K562 (cell line): ENCODE results near the gene C4orf54. TPM values are rescaled to one million over a fixed set of nuclear protein-coding genes. Genes with fewer than 3 reads are reported as not detected.
A peak's percentile ranks its signal among the peaks of the same experiment; 100 is the strongest.

Experiments used
- ATAC-seq: fragments of 200-7000 bp; cut with Tn5 transposase; 3 replicates; pipeline ENCODE4 v1.9.1; 2020; ENCODE audit warnings: moderate library complexity
- Bru-seq: library from RNA; stranded (reverse); fragments of 400-500 nt; gene quantifications from one replicate; lab custom pipeline; 2021; lab: Mats Ljungman, UMichigan
- BruChase-seq, 2 experiments: library from RNA; stranded (reverse); fragments of 400-500 nt; gene quantifications; one replicate each; lab custom pipeline; 2021; lab: Mats Ljungman, UMichigan
- BruUV-seq: library from RNA; stranded (reverse); fragments of 400-500 nt; replicated peaks from 2 replicates; lab custom pipeline; 2021; lab: Mats Ljungman, UMichigan
- CTCF ChIA-PET: fragments of 300-600 bp; formaldehyde crosslinking; extraction: SDS; loops from one replicate; lab custom pipeline; 2021; ENCODE audit warnings: low intra/inter-chr PET ratio; lab: Yijun Ruan, JAX
- POLR2A ChIA-PET: fragments of 300-600, 350-650 bp; sonication (Branson Sonifier 250); formaldehyde crosslinking; extraction: SDS; loops from one replicate; lab custom pipeline; 2021; ENCODE audit warnings: antibody characterized with exemption, inconsistent platforms; lab: Yijun Ruan, JAX
- DNase-seq, 4 experiments: peaks; one replicate each; pipeline versions ENCODE4 v3.0.0 to v3.0.0-alpha.2; 2011 to 2018; ENCODE audit warnings: low spot score in 3 of 4, mixed read lengths in 3 of 4; ENCODE audit errors: extremely low read depth in 1 of 4
- FAIRE-seq: peaks from 2 replicates; lab custom pipeline; 2011; peaks lifted over from hg19 to GRCh38; lab: Jason Lieb, UNC
- H2AFZ ChIP-seq: 2 replicates; pipeline ENCODE4 v1.6.0; 2011; ENCODE audit warnings: low read depth, low read length, control low read depth, inconsistent platforms
- H3K27ac ChIP-seq: fragments of 200-600 bp; 3 replicates; pipeline ENCODE4 v1.8.0; 2011; ENCODE audit warnings: low read depth, mild to moderate bottlenecking, control low read depth, inconsistent platforms, low read length, moderate library complexity, mixed read lengths; ENCODE audit errors: extremely low read depth
- H3K27me3 ChIP-seq, 2 experiments: fragments of 300-600 bp in 1 of 2; 2 replicates in 1 of 2; 3 replicates in 1 of 2; pipeline versions ENCODE4 v1.6.0 to v1.8.0; 2011; ENCODE audit warnings: inconsistent platforms in 2 of 2, low read length in 2 of 2, mild to moderate bottlenecking in 1 of 2, mixed read lengths in 1 of 2, moderate library complexity in 1 of 2; ENCODE audit not compliant: control insufficient read depth in 2 of 2, insufficient read depth in 2 of 2
- H3K36me3 ChIP-seq: fragments of 300-600 bp; 3 replicates; pipeline ENCODE4 v1.8.0; 2011; ENCODE audit warnings: mild to moderate bottlenecking, low read length, inconsistent platforms; ENCODE audit not compliant: control insufficient read depth, insufficient read depth
- H3K4me1 ChIP-seq, 2 experiments: fragments of 200-600 bp in 1 of 2; replicated peaks in 1 of 2; 2 replicates in 1 of 2; 3 replicates in 1 of 2; pipeline versions ENCODE4 v1.5.1 to v1.8.0; 2011; ENCODE audit warnings: inconsistent platforms in 2 of 2, low read length in 2 of 2, mild to moderate bottlenecking in 1 of 2, mixed read lengths in 1 of 2, moderate library complexity in 1 of 2; ENCODE audit not compliant: control insufficient read depth in 2 of 2, insufficient read depth in 2 of 2
- H3K4me2 ChIP-seq: 2 replicates; pipeline ENCODE4 v1.6.1; 2011; ENCODE audit warnings: low read length, control low read depth, inconsistent platforms, mixed read lengths; ENCODE audit not compliant: insufficient read depth
- H3K4me3 ChIP-seq: fragments of 200-600 bp; sonication (generic), shearing (Covaris generic); 2 replicates; pipeline ENCODE4 v1.5.1; 2016; ENCODE audit warnings: control low read depth, inconsistent platforms
- H3K79me2 ChIP-seq: fragments of 200-600 bp; 3 replicates; pipeline ENCODE4 v1.8.0; 2011; ENCODE audit warnings: low read length, inconsistent platforms; ENCODE audit not compliant: control insufficient read depth, insufficient read depth
- H3K9ac ChIP-seq, 2 experiments: 2 replicates each; pipeline versions ENCODE4 v1.6.0 to v1.6.1; 2011; ENCODE audit warnings: low read depth in 2 of 2, low read length in 2 of 2, control low read depth in 1 of 2, inconsistent platforms in 1 of 2, mild to moderate bottlenecking in 1 of 2, mixed read lengths in 1 of 2; ENCODE audit not compliant: insufficient read depth in 1 of 2
- H3K9me1 ChIP-seq: one replicate; pipeline ENCODE4 v1.6.0; 2011; ENCODE audit warnings: inconsistent platforms, mild to moderate bottlenecking, low read length, moderate library complexity; ENCODE audit not compliant: control insufficient read depth, insufficient read depth
- H3K9me3 ChIP-seq: replicated peaks from 2 replicates; pipeline ENCODE4 v1.5.1; 2011; ENCODE audit warnings: low read depth, low read length, inconsistent platforms; ENCODE audit not compliant: control insufficient read depth, insufficient read depth
- H4K20me1 ChIP-seq: replicated peaks from 2 replicates; pipeline ENCODE4 v1.6.1; 2011; ENCODE audit warnings: low read length, inconsistent platforms, mixed read lengths; ENCODE audit not compliant: control insufficient read depth, insufficient read depth
- C11orf30 ChIP-seq: fragments of 450-650 bp; IDR thresholded peaks from 2 replicates; pipeline ENCODE4 v1.6.1; 2016; ENCODE audit warnings: low read depth, mild to moderate bottlenecking
- ETV1 ChIP-seq: fragments of 450-650 bp; conservative IDR thresholded peaks from 2 replicates; pipeline ENCODE4 v1.6.1; 2016; ENCODE audit warnings: missing genetic modification characterization, control low read depth, low read depth, missing compliant biosample characterization
- SAFB ChIP-seq: fragments of 200-400 bp; formaldehyde crosslinking; IDR thresholded peaks from 2 replicates; pipeline ENCODE4 v1.6.1; 2017; ENCODE audit warnings: low read depth, low read length, borderline replicate concordance
- TCF7 ChIP-seq: sonication (generic); IDR thresholded peaks from 2 replicates; pipeline ENCODE4 v1.6.1; 2016; ENCODE audit warnings: antibody characterized with exemption, borderline replicate concordance
- ZNF224 ChIP-seq: sonication (generic); formaldehyde crosslinking; IDR thresholded peaks from 2 replicates; pipeline ENCODE4 v1.8.0; 2022; ENCODE audit warnings: mild to moderate bottlenecking, missing genetic modification reagents
- WGBS: fragments of 100-300 bp; shearing (Covaris generic); methylation state at CpG from one replicate; pipeline ENCODE4 v1.1.6; 2016; ENCODE audit warnings: low coverage, mixed read lengths; ENCODE audit not compliant: insufficient coverage; ENCODE audit errors: missing lambda C conversion rate; 5-methylcytosine and 5-hydroxymethylcytosine counted together
- in situ Hi-C: fragments of 300-500 bp; cut with MboI; formaldehyde crosslinking; loops from 4 replicates; pipeline ENCODE4 v1.15.0; 2018; ENCODE audit warnings: inconsistent platforms, mixed read lengths
- intact Hi-C: fragments of 100-400 bp; cut with micrococcal nuclease; formaldehyde crosslinking; loops from 2 replicates; pipeline ENCODE4 v1.14.2; 2022
- long read RNA-seq, 3 experiments: library from polyadenylated mRNA in 2 of 3; library from RNA in 1 of 3; unstranded in 2 of 3; stranded (forward) in 1 of 3; transcript quantifications; one replicate each; pipeline ENCODE4 v2.0.0, GENCODE V29; 2019 to 2022
- polyA minus RNA-seq, 3 experiments: library from RNA; depleted of rRNA, polyadenylated mRNA; stranded (reverse); fragments of >200 nt; gene quantifications; 2 replicates each; pipeline ENCODE4 v1.2.3, GENCODE V29; 2011
- polyA plus RNA-seq, 8 experiments: library from polyadenylated mRNA; depleted of rRNA in 4 of 8; stranded (reverse) in 5 of 8; unstranded in 3 of 8; fragments of >200 nt; fragmentation: Nextera tagmentation in 2 of 8; fragmentation: Illumina TruSeq in 1 of 8; extraction: Ambion mirVana in 2 of 8; extraction: Trizol in 1 of 8; gene quantifications; 2 replicates each; pipeline versions ENCODE4 v1.2.1 to v1.2.3, GENCODE V29; 2011 to 2014; ENCODE audit warnings: inconsistent platforms in 1 of 8, missing spikeins in 1 of 8
- total RNA-seq, 7 experiments: library from RNA; depleted of rRNA in 6 of 7; stranded (reverse); fragments of >200 nt in 6 of 7; fragmentation: Illumina TruSeq in 2 of 7; extraction: Trizol in 2 of 7; gene quantifications; 2 replicates each; pipeline versions ENCODE4 v1.2.1 to v1.2.3, GENCODE V29; 2011 to 2021; ENCODE audit warnings: low replicate concordance in 1 of 7

The C4orf54 gene
- total RNA-seq (2011; cell fraction: chromatin; rRNA removed; ENCODE audit: low replicate concordance): not detected in 2 replicates
- not detected in 2 replicates for total RNA-seq (2011; cell fraction: nucleolus; rRNA removed)
- not detected in 2 replicates for total RNA-seq (2011; cell fraction: nucleoplasm; rRNA removed)
- not detected in 2 replicates for total RNA-seq (2014; rRNA removed)
- total RNA-seq (2014; rRNA removed; fragmentation: Illumina TruSeq; extraction: Trizol): not detected in 2 replicates
- total RNA-seq (2015; rRNA removed; fragmentation: Illumina TruSeq; extraction: Trizol): not detected in 2 replicates
- total RNA-seq (2021): not detected in 2 replicates
- polyA plus RNA-seq (2011; rRNA removed): not detected in 2 replicates
- not detected in 2 replicates for polyA plus RNA-seq (2011; cell fraction: cytosol; rRNA removed)
- polyA plus RNA-seq (2011; cell fraction: nucleus; rRNA removed): 0.01 TPM in 1 of 2 replicates, not detected in the other
- 0.03 TPM in 1 of 2 replicates, not detected in the other for polyA plus RNA-seq (2012)
- polyA plus RNA-seq (2014; fragmentation: Illumina TruSeq; extraction: Trizol): not detected in 2 replicates
- polyA plus RNA-seq (2014; fragmentation: Nextera tagmentation; extraction: Ambion mirVana): not detected
- polyA plus RNA-seq (2014; rRNA removed): not detected in 2 replicates
- polyA minus RNA-seq (2011; rRNA and poly(A)+ RNA removed): 0.03 TPM in 1 of 2 replicates, not detected in the other
- not detected in 2 replicates for polyA minus RNA-seq (2011; cell fraction: cytosol; rRNA and poly(A)+ RNA removed)
- polyA minus RNA-seq (2011; cell fraction: nucleus; rRNA and poly(A)+ RNA removed): not detected in 2 replicates
- percentile 6 among the genes with signal in this experiment for Bru-seq, nascent RNA
- percentile 12 among the genes with signal in this experiment for BruChase-seq, experiment 1, labeled RNA remaining after a 2-hour chase
- percentile 14 among the genes with signal in this experiment for BruChase-seq, experiment 2, labeled RNA remaining after a 6-hour chase
- long read RNA-seq, experiment 1: 0 reads
- long read RNA-seq, experiment 2: 0 reads
- long read RNA-seq, experiment 3: 0 reads

GRCh38 chr4:99657798-99658197 is at the start of gene C4orf54:
TSS of gene C4orf54 (minus strand) at chr4:99657828. CDS start at chr4:99654648, 3,180 bp downstream.
- FAIRE-seq: no peak
- CTCF ChIA-PET: no interaction called here
- peaks cover 0 to 9% of the 10 kb centered on the region in 2 experiments; a peak in 2 of 5 replicates for H3K4me1 ChIP-seq
- 0% methylated on average over 1 of the region's 1 CpG for WGBS
- no peak within 1 kb of the TSS for H3K4me3 ChIP-seq
- no peaks in the 10 kb centered on the region for H3K79me2 ChIP-seq
- peaks cover 30 to 36% of the 10 kb centered on the region in 2 experiments; a peak in 4 of 5 replicates for H3K27me3 ChIP-seq
- no peak within 1 kb of the TSS for H3K27ac ChIP-seq
- TF ChIP-seq TCF7 (no peak), ETV1 (tag) (no peak), ZNF224 (CRISPR knock-in tag) (no peak), C11orf30 (no peak), SAFB (no peak)
- in situ Hi-C loops: no loop called here
- POLR2A ChIA-PET: no interaction called here
- BruUV-seq: no TSS peak
- no peaks in the 10 kb centered on the region for H3K36me3 ChIP-seq
- no peaks in the 10 kb centered on the region for H3K9me1 ChIP-seq
- no peak for ATAC-seq
- no peaks in the 10 kb centered on the region for H3K9me3 ChIP-seq
- no peak for DNase-seq
- no peaks in the 10 kb centered on the region for H4K20me1 ChIP-seq
- H3K4me2 ChIP-seq: no peak within 1 kb of the TSS
- no peak within 1 kb of the TSS for H2AFZ ChIP-seq
- intact Hi-C loops: no loop called here
- H3K9ac ChIP-seq: no peak within 1 kb of the TSS
